Mucosa of stomach (tissue), 1 donor: Measurements from ENCODE around the gene BMP7.

Experiments
- H3K27me3 ChIP-seq: one replicate; pipeline ENCODE4 v1.7.0; 2013; ENCODE audit warnings: mild to moderate bottlenecking, low read length; ENCODE audit not compliant: control insufficient read depth, insufficient read depth
- H3K36me3 ChIP-seq: one replicate; pipeline ENCODE4 v1.7.0; 2013; ENCODE audit warnings: low read length; ENCODE audit not compliant: control insufficient read depth, insufficient read depth
- H3K4me1 ChIP-seq: one replicate; pipeline ENCODE4 v1.7.0; 2013; ENCODE audit warnings: mild to moderate bottlenecking, low read length; ENCODE audit not compliant: control insufficient read depth, insufficient read depth
- H3K4me3 ChIP-seq: one replicate; pipeline ENCODE4 v1.7.0; 2013; ENCODE audit warnings: low read length
- H3K9ac ChIP-seq: one replicate; pipeline ENCODE4 v1.7.0; 2013; ENCODE audit warnings: mild to moderate bottlenecking, low read length, moderate library complexity
- H3K9me3 ChIP-seq: one replicate; pipeline ENCODE4 v1.7.0; 2013; ENCODE audit warnings: mild to moderate bottlenecking, low read length, moderate library complexity; ENCODE audit not compliant: control insufficient read depth
- donor health status: Pancreatic carcinoma.

Gene BMP7

DNA sequence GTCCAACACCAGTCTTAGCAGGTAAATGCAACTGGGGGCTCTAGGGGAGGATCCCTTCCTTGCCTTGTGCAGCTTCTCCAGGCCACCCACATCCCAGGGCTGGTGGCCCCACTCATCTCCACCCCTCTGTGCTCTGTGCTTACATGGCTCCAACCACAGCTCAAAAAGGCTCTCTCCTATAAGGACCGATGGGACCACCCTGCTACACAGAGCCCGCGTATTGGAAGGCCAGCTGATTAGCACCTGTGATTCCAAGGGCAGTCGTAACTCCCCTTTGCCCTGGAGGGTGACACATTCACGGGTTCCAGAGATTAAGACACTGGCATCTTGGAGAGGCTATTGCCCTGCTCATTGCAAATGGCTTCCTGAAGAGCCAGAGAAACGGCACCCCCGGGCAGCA lies 84.8 kb downstream of the BMP7 start:
- Histone ChIP-seq H3K4me3 (no peak overlapping the region), H3K4me1 (no peaks in the 10 kb centered on the region), H3K9ac (no peak overlapping the region), H3K27me3 (no peaks in the 10 kb centered on the region), H3K9me3 (no peaks in the 10 kb centered on the region), H3K36me3 (no peaks in the 10 kb centered on the region)

DNA sequence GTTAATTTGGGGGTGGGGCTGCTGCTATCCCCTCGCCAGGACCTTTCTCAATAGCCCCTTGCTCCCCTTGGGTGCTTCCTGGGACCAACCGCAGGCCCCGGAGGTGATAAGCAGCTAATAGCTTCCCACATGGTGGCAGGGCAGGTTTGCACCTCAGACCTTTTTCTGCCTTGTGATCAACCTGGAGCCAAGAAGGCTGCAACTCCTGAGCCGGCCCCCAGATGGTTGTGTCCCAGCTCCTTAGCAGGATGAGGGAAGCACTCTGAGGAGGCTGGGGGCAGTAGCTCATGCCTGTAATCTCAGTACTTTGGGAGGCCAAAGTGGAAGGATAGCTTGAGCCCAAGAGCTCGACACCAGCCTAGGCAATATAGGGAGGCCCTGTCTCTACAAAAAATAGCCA lies 85.5 kb downstream of the BMP7 start:
- Histone ChIP-seq H3K9ac (no peak overlapping the region), H3K4me3 (no peak overlapping the region), H3K4me1 (no peaks in the 10 kb centered on the region), H3K27me3 (no peaks in the 10 kb centered on the region), H3K36me3 (no peaks in the 10 kb centered on the region), H3K9me3 (no peaks in the 10 kb centered on the region)

DNA sequence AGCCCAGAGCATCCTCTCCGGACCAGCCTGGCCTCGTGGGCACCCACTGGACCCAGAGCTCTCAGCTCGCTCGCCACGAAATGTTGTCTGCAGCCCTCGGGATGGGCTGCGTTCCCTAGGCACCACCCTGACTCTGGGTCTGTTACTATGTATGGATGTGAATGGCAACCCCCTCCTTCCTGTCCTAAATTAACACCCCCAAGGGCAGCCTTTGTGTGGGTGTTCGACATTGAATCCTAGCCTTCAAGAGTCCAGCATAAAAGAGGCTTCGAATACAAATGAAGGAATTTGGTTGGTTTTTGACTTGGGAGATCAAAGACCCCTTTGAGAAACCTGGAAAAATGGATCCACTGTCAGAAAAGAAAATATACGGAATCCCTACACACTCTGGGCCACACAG lies 86.1 kb downstream of the BMP7 start:
- H3K9ac ChIP-seq: no peak overlapping the region

DNA sequence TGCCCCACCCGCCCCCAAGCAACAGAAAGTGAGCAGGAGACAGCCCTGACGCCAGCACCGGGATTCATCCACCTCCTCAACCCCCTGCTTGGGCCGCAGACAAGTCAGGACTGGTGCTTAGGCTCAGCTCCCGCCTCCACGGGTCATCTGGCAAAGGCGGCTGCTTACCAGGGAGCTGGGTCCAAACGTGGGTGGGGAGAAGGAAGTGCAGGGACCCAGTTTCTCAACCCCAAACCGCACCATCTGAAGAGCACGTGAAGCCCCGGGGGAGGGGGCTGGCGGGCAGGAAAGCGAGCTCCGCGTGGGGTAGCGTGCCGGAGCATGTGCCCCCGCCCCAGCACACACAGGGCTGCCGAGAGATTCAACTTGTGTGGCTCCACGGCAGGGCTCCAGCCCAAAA lies 87.2 kb downstream of the BMP7 start:
- Histone ChIP-seq H3K36me3 (no peaks in the 10 kb centered on the region), H3K9ac (no peak overlapping the region), H3K27me3 (no peaks in the 10 kb centered on the region), H3K4me1 (no peaks in the 10 kb centered on the region), H3K9me3 (no peaks in the 10 kb centered on the region), H3K4me3 (no peak overlapping the region)

More for the DNA sequence above, 86.1 kb downstream of the BMP7 start:
- H3K9me3 ChIP-seq: no peaks in the 10 kb centered on the region
- no peaks in the 10 kb centered on the region for H3K27me3 ChIP-seq
- H3K4me1 ChIP-seq: no peaks in the 10 kb centered on the region
- H3K4me3 ChIP-seq: no peak overlapping the region
- H3K36me3 ChIP-seq: no peaks in the 10 kb centered on the region

DNA sequence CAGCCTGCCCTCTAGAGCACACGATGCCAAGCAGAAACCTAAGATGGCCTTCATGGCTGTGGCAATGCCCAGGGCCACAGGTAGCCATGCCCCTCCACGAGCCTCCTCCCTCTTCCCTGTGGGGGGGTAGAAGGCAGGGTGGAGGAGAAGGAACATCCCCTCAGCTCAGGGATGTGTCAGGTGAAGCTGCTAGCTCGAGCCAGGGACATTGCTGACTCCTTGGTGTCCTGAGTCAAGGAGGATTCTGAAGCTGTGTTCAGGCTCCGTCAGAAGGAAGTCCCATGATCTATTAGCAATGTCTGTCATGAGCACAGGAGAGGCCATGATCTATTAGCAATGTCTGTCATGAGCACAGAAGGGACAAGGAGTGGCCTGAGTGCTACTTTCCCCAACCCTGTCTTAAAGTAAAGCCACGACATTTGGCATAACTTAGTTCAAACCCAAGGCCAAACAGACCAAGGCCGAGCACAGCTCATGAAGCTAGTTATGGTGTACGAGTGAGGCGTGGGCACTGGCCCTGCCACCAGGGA lies 87.8 kb downstream of the BMP7 start:
- no peaks in the 10 kb centered on the region for H3K36me3 ChIP-seq
- no peak overlapping the region for H3K9ac ChIP-seq
- H3K9me3 ChIP-seq: no peaks in the 10 kb centered on the region
- no peak overlapping the region for H3K4me3 ChIP-seq
- H3K4me1 ChIP-seq: no peaks in the 10 kb centered on the region
- no peaks in the 10 kb centered on the region for H3K27me3 ChIP-seq

DNA sequence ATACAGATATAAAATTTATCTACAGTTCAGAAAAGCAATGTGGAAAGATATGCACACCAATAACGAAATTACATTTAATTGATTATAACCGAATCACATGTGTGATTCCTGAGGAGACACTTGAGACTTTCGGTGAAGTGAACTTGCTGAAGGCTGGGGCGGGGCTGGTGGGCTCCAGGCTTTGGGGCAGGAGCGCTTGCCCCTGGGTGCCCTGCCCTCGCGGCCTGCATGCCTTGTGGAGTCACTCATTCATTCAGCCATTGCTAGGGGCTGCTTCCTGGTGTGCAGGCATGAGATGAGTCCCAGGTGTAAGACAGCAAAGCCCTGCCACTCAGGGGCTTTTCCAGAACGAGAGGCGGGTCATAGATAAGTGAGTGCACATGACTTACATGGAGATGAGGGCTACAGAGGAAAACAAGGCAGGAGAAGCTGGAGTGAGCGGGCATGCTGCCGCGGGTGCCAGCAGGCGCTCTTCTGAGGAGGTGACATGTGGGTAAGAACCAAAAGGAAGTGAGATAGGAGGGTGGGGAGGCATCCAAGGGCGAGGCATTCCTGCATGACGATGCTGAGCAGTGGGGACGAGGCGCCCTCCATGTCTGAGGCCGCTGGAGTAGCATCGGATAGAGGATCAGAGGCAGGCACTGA lies 88.7 kb downstream of the BMP7 start:
- no peaks in the 10 kb centered on the region for H3K27me3 ChIP-seq
- no peak overlapping the region for H3K4me3 ChIP-seq
- no peaks in the 10 kb centered on the region for H3K36me3 ChIP-seq
- H3K4me1 ChIP-seq: no peaks in the 10 kb centered on the region
- no peaks in the 10 kb centered on the region for H3K9me3 ChIP-seq
- no peak overlapping the region for H3K9ac ChIP-seq

DNA sequence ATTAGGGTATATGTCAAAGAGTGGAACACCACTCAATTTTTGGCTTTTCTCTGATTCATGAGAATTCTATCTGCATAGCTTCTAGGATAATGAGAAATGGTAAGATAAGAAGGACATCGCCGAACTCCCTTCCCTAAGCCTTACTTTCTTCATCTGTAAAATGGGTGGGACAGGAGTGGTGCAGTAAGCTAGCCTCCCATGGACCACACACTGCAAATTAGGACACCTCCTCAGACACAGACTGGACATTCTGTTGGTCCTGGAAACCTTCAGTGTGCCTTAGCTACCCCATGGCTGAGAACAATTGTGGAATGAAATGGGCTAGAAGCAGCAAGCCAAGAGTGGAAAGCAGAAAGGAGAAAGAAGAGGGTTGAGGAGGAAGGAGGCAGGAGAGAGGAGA lies 89.6 kb downstream of the BMP7 start:
- Histone ChIP-seq H3K9me3 (no peaks in the 10 kb centered on the region), H3K4me1 (no peaks in the 10 kb centered on the region), H3K9ac (no peak overlapping the region), H3K4me3 (no peak overlapping the region), H3K36me3 (no peaks in the 10 kb centered on the region), H3K27me3 (no peaks in the 10 kb centered on the region)

DNA sequence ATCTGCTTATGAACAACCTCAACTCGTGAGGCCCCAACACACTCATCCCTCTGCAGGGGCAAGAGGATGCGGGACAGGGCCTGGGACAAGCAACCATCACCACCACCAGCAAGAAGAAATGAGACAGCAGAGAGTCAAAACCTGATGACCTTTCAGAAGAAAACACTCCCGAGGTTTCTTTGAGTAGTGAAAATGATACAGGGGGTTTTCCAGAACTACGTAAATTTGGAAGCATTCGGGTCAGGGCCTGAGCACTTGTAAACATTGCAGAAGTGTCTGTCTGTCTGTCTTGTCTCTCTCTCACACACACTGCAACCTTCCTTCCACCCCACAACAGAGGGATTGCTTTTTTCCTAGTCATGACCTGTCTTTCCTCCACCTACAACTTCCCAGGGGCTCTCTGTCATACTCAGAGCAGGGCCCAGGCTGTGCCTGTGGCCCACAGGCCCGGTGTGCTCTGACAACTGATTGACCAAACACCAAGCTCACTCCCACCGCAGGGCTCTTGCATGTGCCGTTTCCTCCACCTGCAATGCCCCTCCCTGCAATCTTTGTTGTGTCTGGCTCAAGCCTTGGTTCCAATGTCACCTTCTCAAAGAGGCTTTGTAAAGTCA lies 90.9 kb downstream of the BMP7 start:
- H3K36me3 ChIP-seq: no peaks in the 10 kb centered on the region
- no peak overlapping the region for H3K4me3 ChIP-seq

DNA sequence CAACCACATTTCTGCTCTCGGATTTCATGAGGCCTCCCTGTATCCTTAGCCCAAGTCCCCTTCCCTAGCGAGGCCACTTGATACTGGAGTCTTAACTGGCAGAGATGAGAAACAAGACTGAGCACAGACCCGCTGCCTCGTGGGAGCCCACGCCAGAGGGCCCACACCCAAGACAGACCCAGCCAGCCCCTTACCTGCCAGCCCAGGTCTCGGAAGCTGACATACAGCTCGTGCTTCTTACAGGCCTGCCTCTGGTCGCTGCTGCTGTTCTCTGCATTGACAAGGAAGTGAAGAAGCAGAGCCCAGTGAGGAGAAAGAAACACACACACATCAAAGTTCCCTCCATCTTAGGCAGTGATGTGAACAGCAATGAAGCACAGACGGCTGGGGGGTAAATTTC lies 91.7 kb downstream of the BMP7 start:
- Histone ChIP-seq H3K27me3 (no peaks in the 10 kb centered on the region), H3K36me3 (no peaks in the 10 kb centered on the region), H3K9me3 (no peaks in the 10 kb centered on the region), H3K4me1 (no peaks in the 10 kb centered on the region), H3K4me3 (no peak overlapping the region), H3K9ac (no peak overlapping the region)

More for the DNA sequence above, 90.9 kb downstream of the BMP7 start:
- H3K9me3 ChIP-seq: no peaks in the 10 kb centered on the region
- no peak overlapping the region for H3K9ac ChIP-seq
- no peaks in the 10 kb centered on the region for H3K4me1 ChIP-seq
- H3K27me3 ChIP-seq: no peaks in the 10 kb centered on the region

DNA sequence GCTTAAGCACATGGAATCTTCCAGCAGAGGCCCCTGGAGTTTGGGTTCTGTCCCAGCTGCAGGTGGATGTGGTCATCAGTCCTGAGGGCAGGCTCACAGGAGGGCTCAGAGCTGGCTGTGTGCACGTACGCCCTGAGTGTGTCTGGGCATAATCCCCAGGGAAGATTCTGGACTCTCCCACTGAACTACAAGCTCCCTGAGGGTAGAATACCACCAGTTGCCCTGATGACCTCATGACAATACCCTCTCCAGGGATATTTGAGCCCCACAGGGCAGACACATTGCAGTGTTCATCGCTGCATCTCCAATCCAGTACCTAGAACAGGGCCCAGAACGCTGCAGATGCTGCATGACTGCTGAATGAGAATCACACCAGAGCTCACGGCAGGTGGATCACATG lies 92.5 kb downstream of the BMP7 start:
- Histone ChIP-seq H3K27me3 (no peaks in the 10 kb centered on the region), H3K9me3 (no peaks in the 10 kb centered on the region), H3K36me3 (no peaks in the 10 kb centered on the region), H3K9ac (no peak overlapping the region), H3K4me1 (no peaks in the 10 kb centered on the region), H3K4me3 (no peak overlapping the region)

DNA sequence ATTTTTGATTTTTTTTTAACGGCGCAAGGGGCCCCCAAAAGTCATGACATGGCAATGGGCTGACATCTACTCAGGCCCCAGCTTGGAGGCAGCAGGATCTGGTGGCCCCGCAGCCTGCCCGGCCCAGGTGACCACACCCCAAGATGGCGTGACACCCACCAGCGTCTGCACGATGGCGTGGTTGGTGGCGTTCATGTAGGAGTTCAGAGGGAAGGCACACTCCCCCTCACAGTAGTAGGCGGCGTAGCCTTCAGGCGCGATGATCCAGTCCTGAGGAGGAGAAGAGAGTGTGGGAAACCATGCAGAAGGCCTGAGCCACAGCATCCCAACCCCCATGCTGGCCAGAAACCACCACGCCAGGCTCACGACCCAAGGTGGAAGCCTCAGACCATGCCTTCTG lies 93.4 kb downstream of the BMP7 start:
- H3K9me3 ChIP-seq: no peaks in the 10 kb centered on the region
- no peaks in the 10 kb centered on the region for H3K27me3 ChIP-seq
- H3K9ac ChIP-seq: no peak overlapping the region
- no peaks in the 10 kb centered on the region for H3K36me3 ChIP-seq
- no peaks in the 10 kb centered on the region for H3K4me1 ChIP-seq
- H3K4me3 ChIP-seq: no peak overlapping the region

DNA sequence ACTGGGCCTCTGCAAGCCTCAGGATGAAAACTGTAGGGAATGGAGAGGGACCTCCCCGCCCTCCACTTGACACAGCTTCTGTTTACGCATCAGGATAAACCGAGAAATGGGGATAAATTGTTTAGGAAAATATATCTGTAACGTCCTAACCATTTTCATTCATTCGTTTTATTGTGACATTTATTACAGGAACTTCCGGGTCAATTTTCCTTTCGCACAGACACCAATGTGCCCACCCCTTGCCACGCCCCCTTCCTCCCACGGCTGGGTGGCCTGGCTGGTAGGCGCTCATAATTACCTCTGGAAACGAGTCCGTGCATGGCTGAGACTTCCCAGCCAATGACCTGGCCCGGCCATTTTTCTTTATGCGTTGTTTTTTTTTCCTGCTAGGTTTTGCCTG lies 96.1 kb downstream of the BMP7 start:
- Histone ChIP-seq H3K9ac (no peak overlapping the region), H3K4me3 (no peak overlapping the region), H3K4me1 (no peaks in the 10 kb centered on the region), H3K9me3 (no peaks in the 10 kb centered on the region), H3K27me3 (no peaks in the 10 kb centered on the region), H3K36me3 (no peaks in the 10 kb centered on the region)
